ENCODE data around the gene MEOX1. TPM values are rescaled to one million over a fixed set of nuclear protein-coding genes. Genes with fewer than 3 reads are reported as not detected.

Gene MEOX1
- total RNA-seq, 4 donors from 2014 or later, result 0.54 to 3.3 (median 1.7) TPM

DNA sequence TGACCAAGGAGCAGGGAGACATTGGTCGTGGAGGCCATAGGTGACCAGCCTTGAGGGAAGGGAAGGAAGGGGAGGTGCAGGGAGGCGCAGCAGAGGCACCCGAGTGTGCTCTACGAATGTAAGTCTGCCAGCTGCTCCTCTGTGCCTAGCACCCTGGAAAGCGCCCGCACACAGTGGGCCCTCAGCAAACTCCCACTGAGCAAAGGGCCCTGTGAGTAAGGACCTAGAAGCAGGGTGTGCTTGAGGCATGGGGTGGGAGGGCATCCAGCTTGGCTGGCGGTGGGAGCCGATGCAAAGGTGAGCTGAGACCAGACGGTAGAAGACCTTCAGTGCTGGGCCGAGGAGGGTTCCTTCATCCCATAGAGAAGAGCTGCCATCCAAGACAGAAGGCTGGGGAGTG lies 36.2 kb upstream of the MEOX1 start:
- no peaks in the 10 kb centered on the region for H3K4me1 ChIP-seq
- TF ChIP-seq POLR2A (IDR thresholded peaks at IDR 0.05), result no peak
- TF ChIP-seq, protein P1, sequence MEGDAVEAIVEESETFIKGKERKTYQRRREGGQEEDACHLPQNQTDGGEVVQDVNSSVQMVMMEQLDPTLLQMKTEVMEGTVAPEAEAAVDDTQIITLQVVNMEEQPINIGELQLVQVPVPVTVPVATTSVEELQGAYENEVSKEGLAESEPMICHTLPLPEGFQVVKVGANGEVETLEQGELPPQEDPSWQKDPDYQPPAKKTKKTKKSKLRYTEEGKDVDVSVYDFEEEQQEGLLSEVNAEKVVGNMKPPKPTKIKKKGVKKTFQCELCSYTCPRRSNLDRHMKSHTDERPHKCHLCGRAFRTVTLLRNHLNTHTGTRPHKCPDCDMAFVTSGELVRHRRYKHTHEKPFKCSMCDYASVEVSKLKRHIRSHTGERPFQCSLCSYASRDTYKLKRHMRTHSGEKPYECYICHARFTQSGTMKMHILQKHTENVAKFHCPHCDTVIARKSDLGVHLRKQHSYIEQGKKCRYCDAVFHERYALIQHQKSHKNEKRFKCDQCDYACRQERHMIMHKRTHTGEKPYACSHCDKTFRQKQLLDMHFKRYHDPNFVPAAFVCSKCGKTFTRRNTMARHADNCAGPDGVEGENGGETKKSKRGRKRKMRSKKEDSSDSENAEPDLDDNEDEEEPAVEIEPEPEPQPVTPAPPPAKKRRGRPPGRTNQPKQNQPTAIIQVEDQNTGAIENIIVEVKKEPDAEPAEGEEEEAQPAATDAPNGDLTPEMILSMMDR (IDR thresholded peaks at IDR 0.05), result no peak
- no peak overlapping the region for H3K4me3 ChIP-seq
- H3K36me3 ChIP-seq, result no peaks in the 10 kb centered on the region
- no peaks in the 10 kb centered on the region for H3K9me3 ChIP-seq
- no peaks in the 10 kb centered on the region for H3K27me3 ChIP-seq
- no peak for DNase-seq
- no peak overlapping the region for H3K27ac ChIP-seq

DNA sequence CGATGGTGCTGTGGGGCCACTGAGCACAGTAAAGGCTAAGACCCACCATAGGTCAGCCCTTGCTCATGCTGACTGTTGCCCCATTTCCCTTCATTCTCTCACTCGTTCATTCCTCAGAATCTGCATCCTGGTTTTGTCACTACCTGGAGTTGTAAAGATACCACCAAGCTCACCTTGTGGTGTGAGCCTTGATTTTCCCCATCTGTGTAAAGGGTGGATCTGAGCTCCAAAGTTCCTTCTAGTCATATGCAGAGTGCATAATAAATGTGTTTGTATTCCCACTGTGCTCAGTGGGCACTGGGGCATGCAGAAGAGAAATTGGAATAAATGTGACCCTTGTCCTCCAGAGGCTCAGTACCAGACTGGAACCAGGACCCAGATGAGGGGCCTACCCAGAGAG lies 35.2 kb upstream of the MEOX1 start:
- no peak for DNase-seq
- Histone ChIP-seq H3K27ac (no peak overlapping the region), H3K27me3 (no peaks in the 10 kb centered on the region), H3K4me1 (no peaks in the 10 kb centered on the region), H3K9me3 (no peaks in the 10 kb centered on the region), H3K4me3 (no peak overlapping the region), H3K36me3 (no peaks in the 10 kb centered on the region)
- TF ChIP-seq, protein P1 (IDR thresholded peaks at IDR 0.05), result no peak
- no peak for TF ChIP-seq POLR2A (IDR thresholded peaks at IDR 0.05)

GRCh38 chr17:43695970-43696865 lies 34.5 kb upstream of the MEOX1 start:
- Histone ChIP-seq H3K27ac (no peak overlapping the region), H3K4me1 (no peaks in the 10 kb centered on the region), H3K36me3 (no peaks in the 10 kb centered on the region), H3K4me3 (no peak overlapping the region), H3K9me3 (no peaks in the 10 kb centered on the region), H3K27me3 (no peaks in the 10 kb centered on the region)
- DNase-seq, result no peak
- TF ChIP-seq, protein P1 (IDR thresholded peaks at IDR 0.05), result no peak
- TF ChIP-seq POLR2A (IDR thresholded peaks at IDR 0.05), result no peak

DNA sequence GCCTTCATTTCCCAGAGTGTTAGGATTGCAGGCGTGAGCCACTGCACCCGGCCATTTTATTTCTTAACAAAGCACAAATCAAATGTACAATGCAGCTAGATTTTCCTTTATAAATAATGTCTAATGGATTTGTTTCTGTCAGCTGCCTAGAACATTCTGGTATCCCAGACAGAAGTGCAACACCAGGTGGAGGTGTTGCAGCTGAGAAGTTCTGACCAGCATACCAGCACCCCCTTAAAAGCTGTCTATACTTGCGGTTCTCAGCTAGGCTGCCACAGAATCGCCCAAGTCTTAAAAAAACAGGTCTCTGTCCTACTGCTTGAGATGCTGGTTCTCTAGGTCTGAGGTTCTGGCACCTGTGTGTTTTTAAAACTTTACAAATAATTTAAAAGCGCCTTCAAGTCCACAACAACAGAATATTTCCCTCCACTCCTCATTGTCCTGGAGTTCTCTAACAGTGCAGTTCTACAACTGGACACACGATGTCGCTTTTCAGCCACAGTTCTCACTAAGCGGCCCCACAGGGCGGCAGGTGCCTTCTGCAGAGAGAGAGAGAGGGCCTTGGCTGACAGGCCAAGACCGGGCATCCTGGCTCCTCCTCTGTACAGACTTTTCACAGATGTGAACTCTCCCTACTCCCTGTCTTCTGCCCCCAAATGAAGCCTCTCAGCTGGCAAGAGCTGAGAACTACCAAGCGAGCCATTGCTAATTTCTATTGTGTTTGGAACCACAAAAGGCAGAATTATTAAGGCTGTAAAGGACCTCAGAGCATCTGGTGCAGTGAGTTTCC lies 32.6 kb upstream of the MEOX1 start:
- no peak overlapping the region for H3K4me3 ChIP-seq
- TF ChIP-seq POLR2A (IDR thresholded peaks at IDR 0.05), result peak in 1 of 2 donors; percentile 12
- TF ChIP-seq, protein P1 (IDR thresholded peaks at IDR 0.05), result peak; percentile 84 to 97 (median 94)
- H3K4me1 ChIP-seq, result no peaks in the 10 kb centered on the region
- peak; percentile 69 to 92 (median 72) for DNase-seq
- no peaks in the 10 kb centered on the region for H3K27me3 ChIP-seq
- no peaks in the 10 kb centered on the region for H3K36me3 ChIP-seq
- H3K9me3 ChIP-seq, result no peaks in the 10 kb centered on the region
- H3K27ac ChIP-seq, result no peak overlapping the region

GRCh38 chr17:43691317-43691693 lies 29.6 kb upstream of the MEOX1 start:
- Histone ChIP-seq H3K27me3 (no peaks in the 10 kb centered on the region), H3K36me3 (no peaks in the 10 kb centered on the region), H3K9me3 (no peaks in the 10 kb centered on the region), H3K4me3 (no peak overlapping the region), H3K27ac (no peak overlapping the region), H3K4me1 (no peaks in the 10 kb centered on the region)
- DNase-seq, result no peak
- TF ChIP-seq, protein P1 (IDR thresholded peaks at IDR 0.05), result no peak
- TF ChIP-seq POLR2A (IDR thresholded peaks at IDR 0.05), result no peak

Measured in Peyer's patch (tissue), 4 donors.